Measurements from ENCODE around the gene KCNC3.

Gene KCNC3

GRCh38 chr19:50328224-50328872, 829 bp downstream of the KCNC3 start:
- in situ Hi-C loops (cut with MboI; ENCODE audit: low sequenced_read_pairs), result no loop called here

GRCh38 chr19:50327461-50328223, 1.5 kb downstream of the KCNC3 start:
- in situ Hi-C loops (cut with MboI; ENCODE audit: low sequenced_read_pairs), result no loop called here

- in situ Hi-C loops (cut with MboI; ENCODE audit: low sequenced_read_pairs), result no loop called here
Measured at GRCh38 chr19:50327013-50327412, 2.2 kb downstream of the KCNC3 start.

GRCh38 chr19:50326101-50326664, 3.0 kb downstream of the KCNC3 start:
- in situ Hi-C loops (cut with MboI; ENCODE audit: low sequenced_read_pairs), result no loop called here

GRCh38 chr19:50325310-50326100, 3.7 kb downstream of the KCNC3 start:
- in situ Hi-C loops (cut with MboI; ENCODE audit: low sequenced_read_pairs), result no loop called here

- in situ Hi-C loops (cut with MboI; ENCODE audit: low sequenced_read_pairs), result no loop called here
Measured at GRCh38 chr19:50324331-50324730, 4.8 kb downstream of the KCNC3 start.

- in situ Hi-C loops (cut with MboI; ENCODE audit: low sequenced_read_pairs), result no loop called here
Measured at GRCh38 chr19:50323782-50324133, 5.4 kb downstream of the KCNC3 start.

GRCh38 chr19:50322931-50323781, 6.0 kb downstream of the KCNC3 start:
- in situ Hi-C loops (cut with MboI; ENCODE audit: low sequenced_read_pairs), result no loop called here

GRCh38 chr19:50322234-50322633, 6.9 kb downstream of the KCNC3 start:
- in situ Hi-C loops (cut with MboI; ENCODE audit: low sequenced_read_pairs), result no loop called here

- in situ Hi-C loops (cut with MboI; ENCODE audit: low sequenced_read_pairs), result no loop called here
Measured at GRCh38 chr19:50321831-50322230, 7.3 kb downstream of the KCNC3 start.

- in situ Hi-C loops (cut with MboI; ENCODE audit: low sequenced_read_pairs), result no loop called here
Measured at GRCh38 chr19:50320596-50320995, 8.6 kb downstream of the KCNC3 start.

GRCh38 chr19:50320051-50320450, 9.1 kb downstream of the KCNC3 start:
- in situ Hi-C loops (cut with MboI; ENCODE audit: low sequenced_read_pairs), result no loop called here

GRCh38 chr19:50319156-50319555, 10.0 kb downstream of the KCNC3 start:
- in situ Hi-C loops (cut with MboI; ENCODE audit: low sequenced_read_pairs), result no loop called here

GRCh38 chr19:50318438-50318837, 10.7 kb downstream of the KCNC3 start:
- in situ Hi-C loops (cut with MboI; ENCODE audit: low sequenced_read_pairs), result no loop called here

- in situ Hi-C loops (cut with MboI; ENCODE audit: low sequenced_read_pairs), result no loop called here
Measured at GRCh38 chr19:50317115-50317514, 12.1 kb downstream of the KCNC3 start.

- in situ Hi-C loops (cut with MboI; ENCODE audit: low sequenced_read_pairs), result no loop called here
Measured at GRCh38 chr19:50315773-50316448, 13.3 kb downstream of the KCNC3 start.

GRCh38 chr19:50314724-50315708, 14.2 kb downstream of the KCNC3 start:
- in situ Hi-C loops (cut with MboI; ENCODE audit: low sequenced_read_pairs), result no loop called here

GRCh38 chr19:50313812-50314536, 15.2 kb downstream of the KCNC3 start:
- in situ Hi-C loops (cut with MboI; ENCODE audit: low sequenced_read_pairs), result no loop called here
